Measurements from ENCODE around the gene SOX4. TPM values are rescaled to one million over a fixed set of nuclear protein-coding genes. Genes with fewer than 3 reads are reported as not detected.

Gene SOX4
- polyA plus RNA-seq, 1 donor (not counting 4 experiments of a cell fraction or from before 2014, with no cell fraction given) = 16.3 TPM

DNA sequence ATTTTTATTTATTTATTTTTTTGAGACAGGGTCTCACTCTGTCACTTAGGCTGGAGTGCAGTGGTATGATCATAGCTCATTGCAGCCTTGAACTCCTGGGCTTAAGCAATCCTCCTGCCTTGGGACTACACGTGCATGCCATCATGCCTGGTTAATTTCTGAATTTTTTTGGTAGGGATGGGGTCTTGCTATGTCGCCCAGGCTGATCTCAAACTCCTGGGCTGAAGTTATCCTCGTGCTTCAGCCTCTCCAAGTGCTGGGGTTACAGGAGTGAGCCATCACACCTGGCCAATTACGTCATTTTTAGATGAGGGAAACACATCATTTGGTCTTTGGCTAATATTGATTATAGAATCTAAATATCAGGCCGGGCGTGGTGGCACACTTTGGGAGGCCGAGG lies 32.1 kb downstream of the SOX4 start:
- H3K27ac ChIP-seq (ENCODE audit: control insufficient read depth, insufficient read depth, low read length) = no peak overlapping the region
- H3K4me2 ChIP-seq (ENCODE audit: control insufficient read depth, extremely low read depth, insufficient read depth, low read depth, low read length) = no peak overlapping the region
- no peaks in the 10 kb centered on the region for H3K9me3 ChIP-seq (ENCODE audit: control insufficient read depth, low read depth, low read length)
- H3K4me3 ChIP-seq (ENCODE audit: control insufficient read depth in 2 of 3, extremely low read depth in 1 of 3, insufficient read depth in 2 of 3, low read depth in 1 of 3, low read length in 3 of 3) = no peak overlapping the region
- DNase-seq (ENCODE audit: low read depth, low spot score) = no peak
- no peaks in the 10 kb centered on the region for H3K27me3 ChIP-seq (ENCODE audit: control insufficient read depth, extremely low read depth, insufficient read depth, low read length)
- H3K36me3 ChIP-seq (ENCODE audit: control insufficient read depth in 2 of 2, extremely low read depth in 1 of 2, insufficient read depth in 2 of 2, low read length in 2 of 2) = no peaks in the 10 kb centered on the region
- H4K20me1 ChIP-seq (ENCODE audit: control insufficient read depth, extremely low read depth, insufficient read depth, low read length) = no peaks in the 10 kb centered on the region
- no peak overlapping the region for H2AFZ ChIP-seq (ENCODE audit: control insufficient read depth, low read length)
- FAIRE-seq = no peak
- dilution Hi-C loops (cut with MboI; ENCODE audit: extremely low pct_ligation_motif_present, low sequenced_read_pairs) = no loop called here
- TF ChIP-seq, protein P1, sequence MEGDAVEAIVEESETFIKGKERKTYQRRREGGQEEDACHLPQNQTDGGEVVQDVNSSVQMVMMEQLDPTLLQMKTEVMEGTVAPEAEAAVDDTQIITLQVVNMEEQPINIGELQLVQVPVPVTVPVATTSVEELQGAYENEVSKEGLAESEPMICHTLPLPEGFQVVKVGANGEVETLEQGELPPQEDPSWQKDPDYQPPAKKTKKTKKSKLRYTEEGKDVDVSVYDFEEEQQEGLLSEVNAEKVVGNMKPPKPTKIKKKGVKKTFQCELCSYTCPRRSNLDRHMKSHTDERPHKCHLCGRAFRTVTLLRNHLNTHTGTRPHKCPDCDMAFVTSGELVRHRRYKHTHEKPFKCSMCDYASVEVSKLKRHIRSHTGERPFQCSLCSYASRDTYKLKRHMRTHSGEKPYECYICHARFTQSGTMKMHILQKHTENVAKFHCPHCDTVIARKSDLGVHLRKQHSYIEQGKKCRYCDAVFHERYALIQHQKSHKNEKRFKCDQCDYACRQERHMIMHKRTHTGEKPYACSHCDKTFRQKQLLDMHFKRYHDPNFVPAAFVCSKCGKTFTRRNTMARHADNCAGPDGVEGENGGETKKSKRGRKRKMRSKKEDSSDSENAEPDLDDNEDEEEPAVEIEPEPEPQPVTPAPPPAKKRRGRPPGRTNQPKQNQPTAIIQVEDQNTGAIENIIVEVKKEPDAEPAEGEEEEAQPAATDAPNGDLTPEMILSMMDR (optimal IDR thresholded peaks at IDR 0.05 in 1 of 3, IDR thresholded peaks at IDR 0.05 in 1 of 3, conservative IDR thresholded peaks at IDR 0.05 in 1 of 3; ENCODE audit: extremely low read depth in 1 of 3, insufficient read depth in 2 of 3, low read length in 3 of 3) = no peak
- no peak for TF ChIP-seq EZH2 (IDR thresholded peaks at IDR 0.05; ENCODE audit: low read length)
- no peaks in the 10 kb centered on the region for H3K4me1 ChIP-seq (ENCODE audit: control insufficient read depth, extremely low read depth, insufficient read depth, low read length)
- no peak overlapping the region for H3K9ac ChIP-seq (ENCODE audit: control insufficient read depth, extremely low read depth, insufficient read depth, low read length)
- no peaks in the 10 kb centered on the region for H3K79me2 ChIP-seq (ENCODE audit: control insufficient read depth, insufficient read depth, low read length)
- no peaks in the 10 kb centered on the region for H3K9me1 ChIP-seq (ENCODE audit: control insufficient read depth, extremely low read depth, insufficient read depth, low read length)

GRCh38 chr6:21626756-21627155 lies 33.2 kb downstream of the SOX4 start:
- Histone ChIP-seq H3K36me3 (ENCODE audit: control insufficient read depth in 2 of 2, extremely low read depth in 1 of 2, insufficient read depth in 2 of 2, low read length in 2 of 2) (no peaks in the 10 kb centered on the region), H3K4me3 (ENCODE audit: control insufficient read depth in 2 of 3, extremely low read depth in 1 of 3, insufficient read depth in 2 of 3, low read depth in 1 of 3, low read length in 3 of 3) (no peak overlapping the region), H3K27ac (ENCODE audit: control insufficient read depth, insufficient read depth, low read length) (no peak overlapping the region), H3K4me2 (ENCODE audit: control insufficient read depth, extremely low read depth, insufficient read depth, low read depth, low read length) (no peak overlapping the region), H3K79me2 (ENCODE audit: control insufficient read depth, insufficient read depth, low read length) (no peaks in the 10 kb centered on the region), H2AFZ (ENCODE audit: control insufficient read depth, low read length) (no peak overlapping the region), H3K9ac (ENCODE audit: control insufficient read depth, extremely low read depth, insufficient read depth, low read length) (no peak overlapping the region), H3K27me3 (ENCODE audit: control insufficient read depth, extremely low read depth, insufficient read depth, low read length) (no peaks in the 10 kb centered on the region), H3K9me3 (ENCODE audit: control insufficient read depth, low read depth, low read length) (no peaks in the 10 kb centered on the region), H3K9me1 (ENCODE audit: control insufficient read depth, extremely low read depth, insufficient read depth, low read length) (no peaks in the 10 kb centered on the region), H3K4me1 (ENCODE audit: control insufficient read depth, extremely low read depth, insufficient read depth, low read length) (no peaks in the 10 kb centered on the region), H4K20me1 (ENCODE audit: control insufficient read depth, extremely low read depth, insufficient read depth, low read length) (no peaks in the 10 kb centered on the region)
- DNase-seq (ENCODE audit: low read depth, low spot score) = no peak
- no peak for FAIRE-seq
- TF ChIP-seq, protein P1 (optimal IDR thresholded peaks at IDR 0.05 in 1 of 3, IDR thresholded peaks at IDR 0.05 in 1 of 3, conservative IDR thresholded peaks at IDR 0.05 in 1 of 3; ENCODE audit: extremely low read depth in 1 of 3, insufficient read depth in 2 of 3, low read length in 3 of 3) = no peak
- TF ChIP-seq EZH2 (IDR thresholded peaks at IDR 0.05; ENCODE audit: low read length) = no peak
- dilution Hi-C loops (cut with MboI; ENCODE audit: extremely low pct_ligation_motif_present, low sequenced_read_pairs) = no loop called here
